Activated CD4-positive, alpha-beta T cell treated with anti-CD3 and anti-CD28 coated beads, Interleukin-2, amount 50 U/mL, for 1 hour (primary cell): ENCODE results near the gene VGLL4.
"Not testable (repeated sequence)": the region's sequence is repeated elsewhere in the genome, so short reads cannot be mapped to it uniquely, and the experiment has no call there.

Experiments used
- DNase-seq: peaks from one replicate; pipeline ENCODE4 v3.0.0-alpha.2; 2020

Gene VGLL4

GRCh38 chr3:11526121-11526520, 117.6 kb downstream of the VGLL4 start:
- DNase-seq, result not testable (repeated sequence)

GRCh38 chr3:11523572-11524101, 120.1 kb downstream of the VGLL4 start:
- no peak for DNase-seq

GRCh38 chr3:11522953-11523571, 120.7 kb downstream of the VGLL4 start:
- DNase-seq, result no peak

- no peak for DNase-seq
Observed at GRCh38 chr3:11522398-11522715, 121.4 kb downstream of the VGLL4 start.

GRCh38 chr3:11521167-11521566, 122.5 kb downstream of the VGLL4 start:
- DNase-seq, result no peak

- no peak for DNase-seq
Observed at GRCh38 chr3:11517601-11518000, 126.1 kb downstream of the VGLL4 start.

- DNase-seq, result no peak
Observed at GRCh38 chr3:11514191-11514821, 129.4 kb downstream of the VGLL4 start.

GRCh38 chr3:11513817-11514135, 129.9 kb downstream of the VGLL4 start:
- DNase-seq, result no peak

GRCh38 chr3:11513125-11513816, 130.4 kb downstream of the VGLL4 start:
- not testable (repeated sequence) for DNase-seq

- not testable (repeated sequence) for DNase-seq
Observed at GRCh38 chr3:11511606-11512005, 132.1 kb downstream of the VGLL4 start.

- no peak for DNase-seq
Observed at GRCh38 chr3:11510356-11510755, 133.4 kb downstream of the VGLL4 start.

- no peak for DNase-seq
Observed at GRCh38 chr3:11510001-11510340, 133.7 kb downstream of the VGLL4 start.

GRCh38 chr3:11509173-11510000, 134.3 kb downstream of the VGLL4 start:
- DNase-seq, result no peak

GRCh38 chr3:11508346-11509172, 135.2 kb downstream of the VGLL4 start:
- DNase-seq, result no peak

GRCh38 chr3:11507719-11508118, 136.0 kb downstream of the VGLL4 start:
- DNase-seq, result no peak
